ENCODE results near the gene FZD7.

The FZD7 gene

GRCh38 chr2:202067589-202067988 is 33.9 kb downstream of the FZD7 start:
- DNase-seq (ENCODE audit: low read depth, low spot score) = no peak

- no peak for DNase-seq (ENCODE audit: low read depth, low spot score)
Observed at GRCh38 chr2:202069170-202070067, 35.8 kb downstream of the FZD7 start.

GRCh38 chr2:202071107-202071506 is 37.5 kb downstream of the FZD7 start:
- no peak for DNase-seq (ENCODE audit: low read depth, low spot score)

- no peak for DNase-seq (ENCODE audit: low read depth, low spot score)
Observed at GRCh38 chr2:202072226-202072625, 38.6 kb downstream of the FZD7 start.

GRCh38 chr2:202072737-202073401 is 39.2 kb downstream of the FZD7 start, which contains the start of gene KIAA2012:
KIAA2012 (plus strand) TSS chr2:202073255; CDS start chr2:202073628, 373 bp downstream.
- DNase-seq (ENCODE audit: low read depth, low spot score) = no peak

GRCh38 chr2:202074324-202074723 is 40.7 kb downstream of the FZD7 start:
- no peak for DNase-seq (ENCODE audit: low read depth, low spot score)

- DNase-seq (ENCODE audit: low read depth, low spot score) = no peak
Observed at GRCh38 chr2:202079310-202079709, 45.7 kb downstream of the FZD7 start.

- DNase-seq (ENCODE audit: low read depth, low spot score) = no peak
Observed at GRCh38 chr2:202084265-202084664, 50.6 kb downstream of the FZD7 start.

All from smooth muscle cell of the brain vasculature (primary cell).